ENCODE measurements around the gene OLFML2B.

Gene OLFML2B

GRCh38 chr1:161955606-161956005, 68.1 kb downstream of the OLFML2B start:
- no peak for DNase-seq (ENCODE audit: low read depth)
- TF ChIP-seq CTCF (conservative IDR thresholded peaks at IDR 0.05; ENCODE audit: low read length), result no peak
- no peak overlapping the region for H3K4me3 ChIP-seq (ENCODE audit: low read length)

GRCh38 chr1:161954466-161954865, 69.2 kb downstream of the OLFML2B start:
- DNase-seq (ENCODE audit: low read depth), result peak; percentile 58
- TF ChIP-seq CTCF (conservative IDR thresholded peaks at IDR 0.05; ENCODE audit: low read length), result no peak
- no peak overlapping the region for H3K4me3 ChIP-seq (ENCODE audit: low read length)

GRCh38 chr1:161954050-161954449, 69.6 kb downstream of the OLFML2B start:
- no peak for DNase-seq (ENCODE audit: low read depth)
- no peak for TF ChIP-seq CTCF (conservative IDR thresholded peaks at IDR 0.05; ENCODE audit: low read length)
- H3K4me3 ChIP-seq (ENCODE audit: low read length), result no peak overlapping the region

- H3K4me3 ChIP-seq (ENCODE audit: low read length), result no peak overlapping the region
- TF ChIP-seq CTCF (conservative IDR thresholded peaks at IDR 0.05; ENCODE audit: low read length), result no peak
- peak; percentile 55 for DNase-seq (ENCODE audit: low read depth)
These were observed 70.3 kb downstream of the OLFML2B start for GRCh38 chr1:161953256-161953920.

GRCh38 chr1:161952607-161953172, 71.0 kb downstream of the OLFML2B start:
- no peak overlapping the region for H3K4me3 ChIP-seq (ENCODE audit: low read length)
- peak; percentile 38 for DNase-seq (ENCODE audit: low read depth)
- no peak for TF ChIP-seq CTCF (conservative IDR thresholded peaks at IDR 0.05; ENCODE audit: low read length)

- DNase-seq (ENCODE audit: low read depth), result no peak
- no peak overlapping the region for H3K4me3 ChIP-seq (ENCODE audit: low read length)
- TF ChIP-seq CTCF (conservative IDR thresholded peaks at IDR 0.05; ENCODE audit: low read length), result no peak
These were observed 72.0 kb downstream of the OLFML2B start for GRCh38 chr1:161951646-161952045.

DNA sequence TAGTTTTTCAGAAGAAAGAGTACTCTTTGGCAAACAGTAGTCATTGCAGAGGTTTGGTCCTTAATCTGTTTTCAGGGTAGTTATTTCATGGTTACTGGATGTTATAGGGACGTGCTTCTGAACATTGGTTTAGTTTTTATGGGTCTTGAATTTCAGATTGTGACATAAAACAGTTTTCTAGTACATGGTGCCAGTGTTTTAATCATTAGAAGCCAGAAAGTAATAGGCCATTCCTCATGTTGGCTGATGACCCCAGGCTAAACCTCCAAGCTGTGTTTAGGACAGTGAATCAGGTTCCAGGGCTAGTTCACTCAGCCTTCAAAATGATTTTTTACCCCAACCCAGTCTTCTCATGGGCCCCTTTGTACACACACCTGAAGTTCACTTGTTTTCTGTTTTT, 73.3 kb downstream of the OLFML2B start:
- TF ChIP-seq CTCF (conservative IDR thresholded peaks at IDR 0.05; ENCODE audit: low read length), result no peak
- DNase-seq (ENCODE audit: low read depth), result no peak
- no peak overlapping the region for H3K4me3 ChIP-seq (ENCODE audit: low read length)
